ENCODE measurements around the gene ENOX1.

- TF ChIP-seq CTCF (IDR thresholded peaks at IDR 0.05): no peak
- no peak for TF ChIP-seq POLR2A (IDR thresholded peaks at IDR 0.05)
Observed at GRCh38 chr13:43391036-43391435, 395.7 kb downstream of the ENOX1 start.

Data from testis (tissue), 2 donors.